WERI-Rb-1 (cell line): Measurements from ENCODE around the gene EPN3.

Experiments
- DNase-seq: peaks from one replicate; pipeline ENCODE4 v3.0.0-alpha.2; 2020
- H3K27ac ChIP-seq: fragments of 250-450 bp; sonication (Bioruptor Pico); 2 replicates; pipeline ENCODE4 v1.5.1; 2020; ENCODE audit warnings: mild to moderate bottlenecking, moderate library complexity
- H3K27me3 ChIP-seq: fragments of 250-450 bp; sonication (Bioruptor Pico); 2 replicates; pipeline ENCODE4 v1.5.1; 2021; ENCODE audit warnings: mild to moderate bottlenecking, low read depth, moderate library complexity; ENCODE audit not compliant: insufficient read depth, severe bottlenecking
- H3K36me3 ChIP-seq: fragments of 250-450 bp; sonication (Bioruptor Pico); 2 replicates; pipeline ENCODE4 v1.5.1; 2020; ENCODE audit warnings: mild to moderate bottlenecking, moderate library complexity
- H3K4me3 ChIP-seq: 2 replicates; pipeline ENCODE4 v1.5.1; 2011; ENCODE audit warnings: low read depth, mild to moderate bottlenecking, control low read depth, low read length
- H3K9me3 ChIP-seq: fragments of 250-450 bp; sonication (Bioruptor Pico); 2 replicates; pipeline ENCODE4 v1.5.1; 2021; ENCODE audit warnings: mild to moderate bottlenecking, moderate library complexity; ENCODE audit not compliant: severe bottlenecking
- TF ChIP-seq, protein P1 (sequence below): IDR thresholded peaks from 2 replicates; pipeline ENCODE4 v1.5.1; 2011; ENCODE audit warnings: low read depth, mild to moderate bottlenecking, control low read depth, inconsistent platforms, low read length

EPN3 gene

DNA sequence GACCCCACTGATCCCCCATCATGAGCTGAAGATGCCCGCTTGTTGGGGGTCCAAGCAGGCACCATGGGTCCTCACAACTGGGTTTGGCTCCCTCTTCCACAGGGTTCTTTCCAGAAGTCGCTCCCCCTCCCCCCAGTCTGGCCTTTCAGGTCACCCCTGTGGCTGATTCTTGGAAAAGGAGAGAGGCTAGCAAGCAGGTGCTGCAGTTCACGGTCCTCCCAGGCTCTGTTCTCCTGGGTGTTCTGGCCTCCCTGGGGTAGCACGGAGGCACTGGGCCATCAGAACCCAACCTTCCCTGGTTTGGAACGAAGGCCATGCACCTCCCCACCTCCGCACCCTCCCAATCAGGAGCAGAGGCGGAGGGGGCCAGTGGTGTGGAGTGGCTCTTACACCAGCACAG, 46.9 kb downstream of the EPN3 start:
- no peaks in the 10 kb centered on the region for H3K27me3 ChIP-seq
- DNase-seq, result no peak
- peaks cover 94% of the 10 kb centered on the region for H3K36me3 ChIP-seq
- H3K4me3 ChIP-seq, result no peak overlapping the region
- no peaks in the 10 kb centered on the region for H3K9me3 ChIP-seq
- peak overlapping the region; percentile 46 for H3K27ac ChIP-seq
- TF ChIP-seq, protein P1, sequence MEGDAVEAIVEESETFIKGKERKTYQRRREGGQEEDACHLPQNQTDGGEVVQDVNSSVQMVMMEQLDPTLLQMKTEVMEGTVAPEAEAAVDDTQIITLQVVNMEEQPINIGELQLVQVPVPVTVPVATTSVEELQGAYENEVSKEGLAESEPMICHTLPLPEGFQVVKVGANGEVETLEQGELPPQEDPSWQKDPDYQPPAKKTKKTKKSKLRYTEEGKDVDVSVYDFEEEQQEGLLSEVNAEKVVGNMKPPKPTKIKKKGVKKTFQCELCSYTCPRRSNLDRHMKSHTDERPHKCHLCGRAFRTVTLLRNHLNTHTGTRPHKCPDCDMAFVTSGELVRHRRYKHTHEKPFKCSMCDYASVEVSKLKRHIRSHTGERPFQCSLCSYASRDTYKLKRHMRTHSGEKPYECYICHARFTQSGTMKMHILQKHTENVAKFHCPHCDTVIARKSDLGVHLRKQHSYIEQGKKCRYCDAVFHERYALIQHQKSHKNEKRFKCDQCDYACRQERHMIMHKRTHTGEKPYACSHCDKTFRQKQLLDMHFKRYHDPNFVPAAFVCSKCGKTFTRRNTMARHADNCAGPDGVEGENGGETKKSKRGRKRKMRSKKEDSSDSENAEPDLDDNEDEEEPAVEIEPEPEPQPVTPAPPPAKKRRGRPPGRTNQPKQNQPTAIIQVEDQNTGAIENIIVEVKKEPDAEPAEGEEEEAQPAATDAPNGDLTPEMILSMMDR, result no peak

DNA sequence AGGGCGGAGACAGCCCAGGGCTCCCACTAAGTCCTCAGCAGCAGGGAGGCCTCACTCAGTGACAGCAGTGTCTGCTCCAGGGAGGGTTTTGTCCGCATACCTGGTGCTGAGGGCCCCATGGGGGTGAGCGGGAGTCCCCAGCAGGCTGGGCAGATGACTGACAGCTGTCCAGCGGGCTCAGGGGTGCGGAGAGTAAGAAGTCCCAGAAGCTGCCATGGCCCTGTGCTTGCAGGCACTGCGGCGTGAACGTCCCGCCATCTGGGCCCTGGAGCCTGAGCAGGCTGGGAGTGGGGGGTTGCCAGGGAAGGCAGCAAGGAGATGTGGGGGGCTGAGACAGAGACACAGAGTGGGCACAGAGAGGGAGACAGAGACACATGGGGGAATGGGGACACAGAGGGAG, 48.1 kb downstream of the EPN3 start:
- Histone ChIP-seq H3K27ac (peak overlapping the region; percentile 46), H3K9me3 (no peaks in the 10 kb centered on the region), H3K4me3 (no peak overlapping the region), H3K27me3 (no peaks in the 10 kb centered on the region), H3K36me3 (peaks cover 91% of the 10 kb centered on the region)
- no peak for DNase-seq
- TF ChIP-seq, protein P1, result no peak

- H3K9me3 ChIP-seq, result no peaks in the 10 kb centered on the region
- TF ChIP-seq, protein P1, result no peak
- H3K27me3 ChIP-seq, result no peaks in the 10 kb centered on the region
- no peak overlapping the region for H3K4me3 ChIP-seq
- DNase-seq, result no peak
- peaks cover 91% of the 10 kb centered on the region for H3K36me3 ChIP-seq
- H3K27ac ChIP-seq, result no peak overlapping the region
Measured at GRCh38 chr17:50581316-50581715, 48.8 kb downstream of the EPN3 start.

DNA sequence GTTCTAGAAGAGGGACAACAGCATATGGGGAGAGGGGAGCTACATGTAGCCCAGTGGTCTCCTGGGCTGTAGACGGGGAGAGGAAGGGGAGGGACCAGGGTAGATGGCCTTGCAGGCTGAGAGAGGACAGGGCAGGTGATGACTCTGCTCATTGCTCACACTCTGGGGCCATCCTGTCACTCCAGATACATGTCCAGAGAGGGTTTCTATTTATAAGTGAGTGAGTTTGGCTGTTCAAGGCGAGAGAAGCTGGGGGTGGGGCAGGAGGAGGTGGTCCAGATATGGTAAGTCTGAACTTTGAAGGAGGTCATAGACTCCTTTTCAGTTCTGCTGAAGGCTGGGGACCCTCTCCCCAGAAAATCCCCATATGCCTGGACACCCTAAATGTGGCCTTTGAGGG, 50.2 kb downstream of the EPN3 start:
- TF ChIP-seq, protein P1, result no peak
- H3K36me3 ChIP-seq, result peaks cover 88% of the 10 kb centered on the region
- H3K27ac ChIP-seq, result peak overlapping the region; percentile 68
- DNase-seq, result no peak
- H3K9me3 ChIP-seq, result no peaks in the 10 kb centered on the region
- no peak overlapping the region for H3K4me3 ChIP-seq
- H3K27me3 ChIP-seq, result no peaks in the 10 kb centered on the region

DNA sequence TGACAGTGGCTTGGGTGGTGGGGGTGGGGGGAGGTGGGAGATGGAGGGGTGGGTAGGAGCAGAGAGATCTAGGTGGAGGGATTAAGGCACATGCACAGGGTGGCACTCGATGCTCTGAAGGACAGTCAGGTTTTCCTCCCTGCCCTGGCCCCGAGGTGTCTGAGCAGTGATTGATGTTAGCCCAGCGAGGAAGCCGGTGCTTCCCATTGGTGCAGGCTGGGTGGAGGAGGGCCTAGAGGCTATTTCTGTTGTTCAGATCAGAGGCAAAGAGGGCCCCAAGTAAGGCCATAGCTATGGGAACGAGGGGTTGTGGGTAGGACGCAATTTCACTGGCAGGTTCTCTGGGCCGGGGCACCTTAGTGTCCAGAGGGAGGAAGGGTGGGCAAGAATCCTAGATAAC, 51.1 kb downstream of the EPN3 start:
- Histone ChIP-seq H3K4me3 (no peak overlapping the region), H3K36me3 (peaks cover 85% of the 10 kb centered on the region), H3K27me3 (no peaks in the 10 kb centered on the region), H3K27ac (peak overlapping the region; percentile 68), H3K9me3 (no peaks in the 10 kb centered on the region)
- DNase-seq, result peak; percentile 82
- TF ChIP-seq, protein P1, result no peak

DNA sequence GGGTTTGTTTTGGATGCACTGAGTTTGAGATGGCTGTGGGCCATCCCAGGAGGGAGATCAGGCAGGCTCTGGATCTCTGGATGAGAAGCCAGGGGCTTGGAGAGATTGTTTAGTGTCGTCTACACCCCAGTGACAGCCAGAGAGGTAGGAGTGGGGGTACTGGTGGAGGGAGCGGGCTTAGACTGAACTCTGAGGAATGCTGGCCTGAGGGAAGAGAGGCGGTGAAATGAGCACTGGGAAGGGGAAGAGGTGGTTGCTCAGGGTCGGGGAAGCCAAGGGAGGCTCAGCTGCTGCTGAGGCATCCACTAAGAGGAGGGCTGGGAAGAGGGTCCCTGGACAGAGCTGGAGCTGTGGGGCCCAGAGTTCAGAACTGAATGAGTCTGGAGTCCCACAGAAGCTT, 51.6 kb downstream of the EPN3 start:
- TF ChIP-seq, protein P1, result no peak

More for the DNA sequence above, 51.6 kb downstream of the EPN3 start:
- H3K36me3 ChIP-seq, result peaks cover 80% of the 10 kb centered on the region
- H3K27ac ChIP-seq, result peak overlapping the region; percentile 68
- DNase-seq, result no peak
- H3K27me3 ChIP-seq, result no peaks in the 10 kb centered on the region
- no peaks in the 10 kb centered on the region for H3K9me3 ChIP-seq
- no peak overlapping the region for H3K4me3 ChIP-seq
